ENCODE results near the gene MED12L.

The MED12L gene

GRCh38 chr3:151467069-151467468, 381.6 kb downstream of the MED12L start:
- TF ChIP-seq SPI1 (IDR thresholded peaks at IDR 0.05; ENCODE audit: borderline replicate concordance, low read depth) (peak; percentile 31; the same call in 1 of the 2 replicates), POLR2AphosphoS5 (IDR thresholded peaks at IDR 0.05; ENCODE audit: low read depth) (no peak)

DNA sequence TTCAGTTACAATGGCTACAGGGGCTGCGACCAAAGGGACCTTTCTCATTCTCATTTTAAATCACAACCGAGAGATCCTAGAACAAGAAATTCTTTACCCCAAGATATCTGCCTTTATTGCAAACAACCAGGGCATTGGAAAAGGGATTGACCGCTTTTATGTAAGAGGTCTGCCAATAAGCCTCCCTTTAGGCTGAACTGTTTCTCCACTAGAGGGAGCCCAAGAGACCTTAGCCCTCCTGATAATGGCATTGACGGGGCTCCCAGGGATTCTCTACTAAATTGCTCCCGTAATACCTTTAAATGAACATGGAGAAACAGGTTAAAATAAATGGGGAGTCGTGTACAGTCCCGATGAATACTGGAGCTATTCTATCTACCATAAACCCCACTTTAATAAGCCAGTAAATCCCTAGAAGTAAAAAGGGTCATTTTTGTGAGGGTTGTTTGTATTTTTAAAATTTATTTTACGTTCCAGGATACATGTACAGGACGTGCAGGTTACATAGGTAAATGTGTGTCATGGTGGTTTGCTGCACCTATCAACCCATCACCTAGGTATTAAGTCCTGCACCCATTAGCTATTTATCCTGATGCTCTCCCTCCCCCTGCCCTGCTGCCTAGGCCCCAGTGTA, 382.9 kb downstream of the MED12L start:
- no peak overlapping the region for H3K27ac ChIP-seq (replicated peaks)
- peak; percentile 26 to 65 for DNase-seq (ENCODE audit: low read depth in 1 of 2, low spot score in 1 of 2)
- no peak for TF ChIP-seq GABPA (IDR thresholded peaks at IDR 0.05; ENCODE audit: low read depth)
- TF ChIP-seq CTCF (IDR thresholded peaks at IDR 0.05; ENCODE audit: insufficient read depth, low read length), result peak; percentile 77
- H3K4me3 ChIP-seq (replicated peaks; ENCODE audit: insufficient read depth, low read length), result no peak overlapping the region
- H3K27me3 ChIP-seq (ENCODE audit: insufficient read depth, poor library complexity, severe bottlenecking), result no peaks in the 10 kb centered on the region

More at GRCh38 chr3:151467069-151467468, 381.6 kb downstream of the MED12L start:
- no peaks in the 10 kb centered on the region for H3K27me3 ChIP-seq (ENCODE audit: insufficient read depth, poor library complexity, severe bottlenecking)
- H3K27ac ChIP-seq (replicated peaks), result no peak overlapping the region
- peak in 1 of 2 experiments; percentile 28 for DNase-seq (ENCODE audit: low read depth in 1 of 2, low spot score in 1 of 2)
- H3K4me3 ChIP-seq (replicated peaks; ENCODE audit: insufficient read depth, low read length), result no peak overlapping the region

GRCh38 chr3:151476344-151477018, 391.0 kb downstream of the MED12L start:
- DNase-seq (ENCODE audit: low read depth in 1 of 2, low spot score in 1 of 2), result peak in 1 of 2 experiments; percentile 5
- Histone ChIP-seq H3K27me3 (ENCODE audit: insufficient read depth, poor library complexity, severe bottlenecking) (no peaks in the 10 kb centered on the region), H3K27ac (replicated peaks) (no peak overlapping the region), H3K4me3 (replicated peaks; ENCODE audit: insufficient read depth, low read length) (no peak overlapping the region)
- TF ChIP-seq SPI1 (IDR thresholded peaks at IDR 0.05; ENCODE audit: borderline replicate concordance, low read depth) (no peak), CTCF (IDR thresholded peaks at IDR 0.05; ENCODE audit: insufficient read depth, low read length) (no peak), REST (IDR thresholded peaks at IDR 0.05; ENCODE audit: insufficient replicate concordance, low read depth) (no peak), POLR2AphosphoS5 (IDR thresholded peaks at IDR 0.05; ENCODE audit: low read depth) (no peak), GABPA (IDR thresholded peaks at IDR 0.05; ENCODE audit: low read depth) (no peak)

DNA sequence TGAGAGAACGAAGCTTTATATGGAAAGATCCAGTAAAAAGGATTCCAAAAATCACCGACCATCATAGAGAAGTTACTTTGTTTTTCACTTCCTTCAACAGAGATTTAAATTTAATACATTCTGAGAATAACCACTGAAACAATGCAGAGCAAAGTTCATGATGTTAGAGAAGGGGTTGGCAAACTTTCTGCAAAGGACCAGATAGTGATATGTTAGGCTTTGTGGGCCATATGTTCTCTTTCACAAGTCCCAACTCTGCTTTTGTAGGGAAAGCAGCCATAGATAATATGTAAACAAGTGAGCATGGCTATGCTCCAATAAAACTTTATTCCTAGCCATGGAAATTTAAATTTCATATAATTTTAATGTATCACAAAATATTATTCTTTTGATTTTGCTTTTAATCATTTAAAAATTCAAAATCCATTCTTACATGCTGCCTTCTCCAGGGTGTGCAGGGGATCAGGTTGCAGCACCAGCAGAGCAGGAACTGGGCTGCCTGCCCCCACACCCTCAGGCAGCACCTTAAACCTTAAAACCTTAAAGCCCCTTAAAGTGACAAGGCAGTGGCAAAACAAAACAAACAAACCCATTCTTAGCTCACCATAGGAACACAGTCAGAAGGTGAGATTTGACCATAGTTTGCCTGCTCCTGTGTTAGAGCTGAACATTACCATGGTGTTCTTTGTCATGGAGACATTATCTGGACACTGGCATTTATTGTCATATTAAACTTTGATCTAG, 392.3 kb downstream of the MED12L start:
- DNase-seq (ENCODE audit: low read depth in 1 of 2, low spot score in 1 of 2), result no peak
- no peak overlapping the region for H3K4me3 ChIP-seq (replicated peaks; ENCODE audit: insufficient read depth, low read length)
- TF ChIP-seq REST (IDR thresholded peaks at IDR 0.05; ENCODE audit: insufficient replicate concordance, low read depth), result no peak
- no peak for TF ChIP-seq POLR2AphosphoS5 (IDR thresholded peaks at IDR 0.05; ENCODE audit: low read depth)
- no peak for TF ChIP-seq GABPA (IDR thresholded peaks at IDR 0.05; ENCODE audit: low read depth)
- no peak for TF ChIP-seq SPI1 (IDR thresholded peaks at IDR 0.05; ENCODE audit: borderline replicate concordance, low read depth)
- no peak for TF ChIP-seq CTCF (IDR thresholded peaks at IDR 0.05; ENCODE audit: insufficient read depth, low read length)
- H3K27me3 ChIP-seq (ENCODE audit: insufficient read depth, poor library complexity, severe bottlenecking), result no peaks in the 10 kb centered on the region
- no peak overlapping the region for H3K27ac ChIP-seq (replicated peaks)
